WERI-Rb-1 (cell line): ENCODE measurements around the gene DIRAS1.

Experiments
- DNase-seq: peaks from one replicate; pipeline ENCODE4 v3.0.0-alpha.2; 2020
- H3K27ac ChIP-seq: fragments of 250-450 bp; sonication (Bioruptor Pico); 2 replicates; pipeline ENCODE4 v1.5.1; 2020; ENCODE audit warnings: mild to moderate bottlenecking, moderate library complexity
- H3K27me3 ChIP-seq: fragments of 250-450 bp; sonication (Bioruptor Pico); 2 replicates; pipeline ENCODE4 v1.5.1; 2021; ENCODE audit warnings: mild to moderate bottlenecking, low read depth, moderate library complexity; ENCODE audit not compliant: insufficient read depth, severe bottlenecking
- H3K36me3 ChIP-seq: fragments of 250-450 bp; sonication (Bioruptor Pico); 2 replicates; pipeline ENCODE4 v1.5.1; 2020; ENCODE audit warnings: mild to moderate bottlenecking, moderate library complexity
- H3K4me3 ChIP-seq: 2 replicates; pipeline ENCODE4 v1.5.1; 2011; ENCODE audit warnings: low read depth, mild to moderate bottlenecking, control low read depth, low read length
- H3K9me3 ChIP-seq: fragments of 250-450 bp; sonication (Bioruptor Pico); 2 replicates; pipeline ENCODE4 v1.5.1; 2021; ENCODE audit warnings: mild to moderate bottlenecking, moderate library complexity; ENCODE audit not compliant: severe bottlenecking
- TF ChIP-seq, protein P1 (sequence below): IDR thresholded peaks from 2 replicates; pipeline ENCODE4 v1.5.1; 2011; ENCODE audit warnings: low read depth, mild to moderate bottlenecking, control low read depth, inconsistent platforms, low read length

Gene DIRAS1

DNA sequence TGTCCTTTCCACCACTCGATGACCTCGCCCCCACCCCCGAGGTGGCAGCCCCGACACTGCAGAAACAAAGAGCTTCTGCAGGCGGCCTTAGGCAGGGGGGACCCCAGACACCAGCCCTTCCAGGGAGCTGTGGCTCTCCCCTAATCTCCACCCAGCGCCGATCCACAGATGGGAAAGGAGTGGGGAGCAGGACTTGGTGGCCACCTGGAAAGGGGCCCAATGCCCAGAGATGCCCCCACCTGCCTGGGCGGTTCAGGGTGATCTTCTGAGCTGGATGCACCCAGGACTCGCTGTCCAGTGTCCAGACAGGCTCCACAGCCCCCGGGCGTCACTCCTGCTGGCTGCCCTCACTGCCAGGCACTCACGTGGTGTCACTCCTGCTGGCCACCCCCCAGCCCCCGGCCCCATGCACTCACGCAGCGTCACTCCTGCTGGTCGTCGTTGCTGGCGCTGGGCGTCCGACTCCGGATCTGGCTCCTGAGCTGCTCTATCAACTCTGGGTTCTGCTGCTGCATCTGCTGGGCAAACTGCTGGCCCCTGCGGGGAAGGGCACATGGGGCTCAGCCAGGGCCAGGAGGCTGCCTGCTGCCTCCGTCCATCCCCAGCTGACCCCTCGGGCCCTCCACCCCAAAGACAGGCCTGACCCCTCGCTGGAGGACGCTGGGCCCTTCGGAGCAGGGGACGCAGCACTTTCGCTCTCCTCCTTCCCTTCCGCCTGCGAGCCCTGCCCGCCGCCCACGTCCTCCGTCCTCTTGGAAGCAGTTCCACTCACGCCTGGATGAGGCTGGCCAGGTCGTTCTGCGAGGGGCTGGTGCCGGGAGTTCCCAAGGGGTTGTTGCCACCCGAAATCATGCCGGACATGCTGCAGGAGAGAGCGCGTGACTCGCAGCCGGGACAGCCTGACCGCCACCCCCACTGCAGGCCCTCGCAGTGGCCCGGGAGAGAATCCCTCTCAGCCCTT is 36.0 kb upstream of the DIRAS1 start:
- H3K27ac ChIP-seq: no peak overlapping the region
- peaks cover 78% of the 10 kb centered on the region for H3K36me3 ChIP-seq
- no peaks in the 10 kb centered on the region for H3K9me3 ChIP-seq
- TF ChIP-seq, protein P1, sequence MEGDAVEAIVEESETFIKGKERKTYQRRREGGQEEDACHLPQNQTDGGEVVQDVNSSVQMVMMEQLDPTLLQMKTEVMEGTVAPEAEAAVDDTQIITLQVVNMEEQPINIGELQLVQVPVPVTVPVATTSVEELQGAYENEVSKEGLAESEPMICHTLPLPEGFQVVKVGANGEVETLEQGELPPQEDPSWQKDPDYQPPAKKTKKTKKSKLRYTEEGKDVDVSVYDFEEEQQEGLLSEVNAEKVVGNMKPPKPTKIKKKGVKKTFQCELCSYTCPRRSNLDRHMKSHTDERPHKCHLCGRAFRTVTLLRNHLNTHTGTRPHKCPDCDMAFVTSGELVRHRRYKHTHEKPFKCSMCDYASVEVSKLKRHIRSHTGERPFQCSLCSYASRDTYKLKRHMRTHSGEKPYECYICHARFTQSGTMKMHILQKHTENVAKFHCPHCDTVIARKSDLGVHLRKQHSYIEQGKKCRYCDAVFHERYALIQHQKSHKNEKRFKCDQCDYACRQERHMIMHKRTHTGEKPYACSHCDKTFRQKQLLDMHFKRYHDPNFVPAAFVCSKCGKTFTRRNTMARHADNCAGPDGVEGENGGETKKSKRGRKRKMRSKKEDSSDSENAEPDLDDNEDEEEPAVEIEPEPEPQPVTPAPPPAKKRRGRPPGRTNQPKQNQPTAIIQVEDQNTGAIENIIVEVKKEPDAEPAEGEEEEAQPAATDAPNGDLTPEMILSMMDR: no peak
- H3K4me3 ChIP-seq: no peak overlapping the region
- DNase-seq: no peak
- H3K27me3 ChIP-seq: no peaks in the 10 kb centered on the region

DNA sequence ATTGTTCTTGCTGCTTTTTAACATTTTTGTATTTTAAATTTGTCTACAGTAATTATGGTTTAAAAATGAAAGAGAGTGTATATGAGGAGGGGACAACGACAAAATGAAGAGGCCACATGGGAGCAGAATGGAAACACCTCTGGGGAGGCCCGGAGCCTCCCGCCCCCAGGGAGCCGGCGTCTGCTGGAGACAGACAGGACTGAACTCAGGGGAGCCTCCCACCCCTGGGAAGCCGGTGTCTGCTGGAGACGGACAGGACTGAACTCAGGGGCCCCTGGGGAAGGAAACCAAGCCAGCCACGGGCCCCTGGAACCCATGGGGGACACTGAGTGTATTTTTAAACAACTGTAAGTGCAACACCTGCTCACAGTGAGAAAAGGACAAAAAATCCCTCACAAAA is 35.3 kb upstream of the DIRAS1 start:
- no peak for DNase-seq
- Histone ChIP-seq H3K9me3 (no peaks in the 10 kb centered on the region), H3K36me3 (peaks cover 75% of the 10 kb centered on the region), H3K27me3 (no peaks in the 10 kb centered on the region), H3K4me3 (no peak overlapping the region), H3K27ac (no peak overlapping the region)
- TF ChIP-seq, protein P1: no peak

DNA sequence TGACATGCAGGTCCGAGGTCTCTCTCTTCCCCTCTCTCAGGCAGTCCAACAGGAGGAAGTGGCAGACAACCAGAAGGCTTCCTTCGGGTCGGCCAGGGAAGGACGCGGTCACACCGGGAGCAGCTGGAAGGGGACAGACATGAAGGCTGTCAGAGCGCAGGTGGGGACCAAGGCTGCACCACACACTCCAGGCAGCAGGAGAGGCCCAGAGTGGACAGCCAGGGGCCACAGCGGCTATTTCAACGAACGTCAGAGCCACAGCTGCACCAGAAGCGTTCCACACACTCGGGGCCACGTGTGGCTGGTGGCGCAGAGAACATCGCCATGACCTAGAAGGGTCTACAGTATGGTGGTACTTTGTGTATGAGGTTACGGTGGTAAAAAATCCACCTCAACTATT is 34.6 kb upstream of the DIRAS1 start:
- H3K36me3 ChIP-seq: peaks cover 69% of the 10 kb centered on the region

DNA sequence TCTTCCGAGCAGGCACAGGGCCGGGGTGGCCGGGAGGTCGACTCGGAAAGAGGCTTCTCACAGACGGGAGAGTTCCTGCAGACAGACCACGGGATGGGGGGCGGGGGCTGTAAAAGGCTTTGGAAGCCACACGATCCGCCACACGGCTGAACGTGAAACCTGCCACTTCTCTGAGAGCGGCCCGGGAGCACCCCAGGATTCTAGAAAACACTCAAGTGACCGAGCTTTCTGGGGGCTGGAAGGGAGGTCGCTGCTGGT is 34.2 kb upstream of the DIRAS1 start:
- Histone ChIP-seq H3K36me3 (peaks cover 65% of the 10 kb centered on the region), H3K4me3 (no peak overlapping the region), H3K27ac (no peak overlapping the region), H3K27me3 (no peaks in the 10 kb centered on the region), H3K9me3 (no peaks in the 10 kb centered on the region)
- DNase-seq: no peak
- TF ChIP-seq, protein P1: no peak

More for the DNA sequence above, 34.6 kb upstream of the DIRAS1 start:
- TF ChIP-seq, protein P1: no peak
- no peak overlapping the region for H3K27ac ChIP-seq
- H3K4me3 ChIP-seq: no peak overlapping the region
- no peak for DNase-seq
- no peaks in the 10 kb centered on the region for H3K9me3 ChIP-seq
- no peaks in the 10 kb centered on the region for H3K27me3 ChIP-seq

DNA sequence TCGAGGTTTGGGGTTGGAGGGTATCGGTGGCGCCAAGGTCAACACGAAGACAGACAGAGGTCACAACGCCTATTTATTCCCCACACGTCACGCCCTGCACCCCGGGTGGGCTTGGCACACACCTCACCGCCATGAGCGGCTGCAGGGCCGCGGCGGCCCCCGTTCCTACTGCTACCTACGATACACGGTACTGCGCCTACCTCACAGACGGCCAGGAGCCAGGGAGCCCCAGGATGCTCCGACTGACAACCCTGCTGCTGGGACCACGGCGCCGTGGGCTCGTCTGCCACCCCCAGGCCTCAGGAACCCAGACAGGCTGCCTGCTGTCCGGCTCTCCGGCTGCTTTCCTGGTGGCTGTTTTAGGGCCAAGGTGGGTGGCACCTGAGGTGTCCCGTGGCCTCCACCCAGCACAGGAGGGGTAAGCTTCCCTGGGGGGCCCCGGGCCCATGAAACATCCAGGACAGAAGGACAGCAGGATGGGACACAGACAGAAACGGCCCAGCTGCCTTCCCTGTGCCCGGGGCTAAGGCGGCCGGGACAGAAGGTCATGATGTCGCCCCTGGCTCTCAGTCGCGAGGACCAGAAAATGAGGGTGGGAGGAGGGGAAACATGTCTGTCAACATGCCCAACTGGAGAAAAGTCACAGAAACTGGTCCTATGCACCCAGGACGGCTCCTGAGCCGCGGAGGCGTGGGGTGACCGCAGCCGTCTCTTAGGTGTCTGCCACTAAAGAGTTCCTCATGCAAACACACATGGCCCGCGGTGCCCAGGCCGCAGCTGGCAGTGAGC is 33.7 kb upstream of the DIRAS1 start:
- no peak overlapping the region for H3K4me3 ChIP-seq
- no peak overlapping the region for H3K27ac ChIP-seq
- DNase-seq: no peak
- TF ChIP-seq, protein P1: no peak
- no peaks in the 10 kb centered on the region for H3K9me3 ChIP-seq
- H3K36me3 ChIP-seq: peaks cover 62% of the 10 kb centered on the region
- H3K27me3 ChIP-seq: no peaks in the 10 kb centered on the region
